ENCODE data around the gene GNAZ. TPM values are rescaled to one million over a fixed set of nuclear protein-coding genes. Genes with fewer than 3 reads are reported as not detected.

GNAZ gene
- total RNA-seq, 1 experiment from 2014 or later, result 5.0 TPM

DNA sequence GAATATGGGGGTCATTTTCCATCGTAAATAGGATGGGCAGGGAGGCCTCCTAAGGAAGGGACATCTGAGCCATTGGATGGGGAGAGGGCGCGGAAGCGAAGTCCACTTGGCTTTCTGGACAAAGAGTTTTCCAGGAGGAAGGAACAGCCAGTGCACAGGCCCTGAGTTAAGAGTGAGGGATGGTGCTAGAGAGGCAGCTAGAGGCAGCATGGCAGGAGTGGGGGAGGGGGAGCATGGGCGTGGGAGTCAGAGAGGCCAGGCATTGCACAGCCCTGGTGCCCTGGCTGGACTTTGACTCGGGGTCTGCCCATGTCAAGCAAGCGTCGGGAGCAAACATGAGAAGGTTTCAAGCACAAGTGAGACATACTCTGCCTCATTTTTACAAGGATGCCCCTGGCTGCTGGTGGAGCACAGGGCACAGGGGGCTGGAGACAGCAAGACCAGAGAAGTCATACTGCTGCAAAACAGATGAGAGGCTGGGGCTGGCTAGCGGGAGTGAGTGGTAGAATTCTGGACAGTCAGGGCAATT lies 9.0 kb downstream of the GNAZ start:
- H3K4me1 ChIP-seq (ENCODE audit: insufficient read depth, low read length), result no peaks in the 10 kb centered on the region
- no peak overlapping the region for H3K27ac ChIP-seq (ENCODE audit: insufficient read length, low read depth, low read length)
- Mint-ChIP-seq H3K9me3 (no peaks in the 10 kb centered on the region), H3K4me3 (no peak overlapping the region), H3K4me1 (peaks cover 4 to 25% of the 10 kb centered on the region in 2 experiments; a peak in 3 of 4 replicates), H3K27me3 (ENCODE audit: low read depth) (peaks cover 34% of the 10 kb centered on the region), H3K36me3 (ENCODE audit: insufficient read depth in 1 of 3, low read depth in 3 of 3) (no peaks in the 10 kb centered on the region), H3K27ac (0 out of 7 replicates have a peak overlapping the region, but pooled peaks of 1 of the 3 experiments have one; percentile 34)
- H3K9ac ChIP-seq (ENCODE audit: extremely low read depth, insufficient read length, low read length), result no peak overlapping the region
- no peak overlapping the region for H4K91ac ChIP-seq (ENCODE audit: insufficient read length, low read depth, low read length)
- H4K8ac ChIP-seq (replicated peaks; ENCODE audit: insufficient read length, low read depth, low read length), result no peak overlapping the region
- H3T11ph ChIP-seq (ENCODE audit: low read length), result no peak overlapping the region
- WGBS (ENCODE audit: extremely low coverage, insufficient read length, low lambda C conversion rate), result no CpG with 5 or more reads among the region's 9 CpGs
- H3K79me2 ChIP-seq (ENCODE audit: insufficient read depth, low read length), result no peaks in the 10 kb centered on the region
- no peak overlapping the region for H2BK5ac ChIP-seq (ENCODE audit: insufficient read length, low read length)
- no peak overlapping the region for H3K56ac ChIP-seq (ENCODE audit: insufficient read length, low read depth, low read length)
- H2BK12ac ChIP-seq (ENCODE audit: insufficient read length, low read depth, low read length), result no peak overlapping the region
- no peak overlapping the region for H3K4ac ChIP-seq (ENCODE audit: low read depth, low read length)
- no peak overlapping the region for H2BK120ac ChIP-seq (ENCODE audit: low read depth, low read length, poor library complexity, severe bottlenecking)
- TF ChIP-seq, protein P1, sequence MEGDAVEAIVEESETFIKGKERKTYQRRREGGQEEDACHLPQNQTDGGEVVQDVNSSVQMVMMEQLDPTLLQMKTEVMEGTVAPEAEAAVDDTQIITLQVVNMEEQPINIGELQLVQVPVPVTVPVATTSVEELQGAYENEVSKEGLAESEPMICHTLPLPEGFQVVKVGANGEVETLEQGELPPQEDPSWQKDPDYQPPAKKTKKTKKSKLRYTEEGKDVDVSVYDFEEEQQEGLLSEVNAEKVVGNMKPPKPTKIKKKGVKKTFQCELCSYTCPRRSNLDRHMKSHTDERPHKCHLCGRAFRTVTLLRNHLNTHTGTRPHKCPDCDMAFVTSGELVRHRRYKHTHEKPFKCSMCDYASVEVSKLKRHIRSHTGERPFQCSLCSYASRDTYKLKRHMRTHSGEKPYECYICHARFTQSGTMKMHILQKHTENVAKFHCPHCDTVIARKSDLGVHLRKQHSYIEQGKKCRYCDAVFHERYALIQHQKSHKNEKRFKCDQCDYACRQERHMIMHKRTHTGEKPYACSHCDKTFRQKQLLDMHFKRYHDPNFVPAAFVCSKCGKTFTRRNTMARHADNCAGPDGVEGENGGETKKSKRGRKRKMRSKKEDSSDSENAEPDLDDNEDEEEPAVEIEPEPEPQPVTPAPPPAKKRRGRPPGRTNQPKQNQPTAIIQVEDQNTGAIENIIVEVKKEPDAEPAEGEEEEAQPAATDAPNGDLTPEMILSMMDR (conservative IDR thresholded peaks at IDR 0.05), result no peak
- H3K79me1 ChIP-seq (ENCODE audit: insufficient read depth, low read depth, low read length, poor library complexity, severe bottlenecking), result no peaks in the 10 kb centered on the region
- H2BK20ac ChIP-seq (ENCODE audit: low read depth, low read length, poor library complexity, severe bottlenecking), result no peak overlapping the region
- H2BK15ac ChIP-seq (ENCODE audit: low read depth, low read length), result no peak overlapping the region
- H4K5ac ChIP-seq (ENCODE audit: insufficient read length, low read depth, low read length), result no peak overlapping the region
- H2AK5ac ChIP-seq (ENCODE audit: insufficient read length, low read length), result no peak overlapping the region
- no peak overlapping the region for H3K23ac ChIP-seq (ENCODE audit: insufficient read length, low read depth, low read length)
- no peak overlapping the region; the same call in 1 of the 2 replicates for H3K14ac ChIP-seq (ENCODE audit: insufficient read depth, low read length)
- H3K18ac ChIP-seq (ENCODE audit: insufficient read length, low read depth, low read length), result no peak overlapping the region
- H2AFZ ChIP-seq (ENCODE audit: low read length), result no peak overlapping the region
- H3K23me2 ChIP-seq (ENCODE audit: insufficient read length, low read depth, low read length, poor library complexity, severe bottlenecking), result no peaks in the 10 kb centered on the region
- no peak for DNase-seq
- no peaks in the 10 kb centered on the region for H3K9me3 ChIP-seq (ENCODE audit: control insufficient read depth, low read depth, low read length)
- no peak overlapping the region for H3K4me2 ChIP-seq (ENCODE audit: insufficient read depth, insufficient read length, low read length)
- no peaks in the 10 kb centered on the region; the same call in 1 of the 2 replicates for H3K27me3 ChIP-seq (ENCODE audit: insufficient read depth, low read length)
- H4K20me1 ChIP-seq (ENCODE audit: control insufficient read depth, insufficient read depth, insufficient read length), result no peaks in the 10 kb centered on the region
